NCI-H1436 (cell line): ENCODE measurements around the gene JCAD.

ENCODE experiments used
- DNase-seq: peaks from one replicate; lab custom pipeline; 2025; lab: John Stamatoyannopoulos, UW

JCAD gene

DNA sequence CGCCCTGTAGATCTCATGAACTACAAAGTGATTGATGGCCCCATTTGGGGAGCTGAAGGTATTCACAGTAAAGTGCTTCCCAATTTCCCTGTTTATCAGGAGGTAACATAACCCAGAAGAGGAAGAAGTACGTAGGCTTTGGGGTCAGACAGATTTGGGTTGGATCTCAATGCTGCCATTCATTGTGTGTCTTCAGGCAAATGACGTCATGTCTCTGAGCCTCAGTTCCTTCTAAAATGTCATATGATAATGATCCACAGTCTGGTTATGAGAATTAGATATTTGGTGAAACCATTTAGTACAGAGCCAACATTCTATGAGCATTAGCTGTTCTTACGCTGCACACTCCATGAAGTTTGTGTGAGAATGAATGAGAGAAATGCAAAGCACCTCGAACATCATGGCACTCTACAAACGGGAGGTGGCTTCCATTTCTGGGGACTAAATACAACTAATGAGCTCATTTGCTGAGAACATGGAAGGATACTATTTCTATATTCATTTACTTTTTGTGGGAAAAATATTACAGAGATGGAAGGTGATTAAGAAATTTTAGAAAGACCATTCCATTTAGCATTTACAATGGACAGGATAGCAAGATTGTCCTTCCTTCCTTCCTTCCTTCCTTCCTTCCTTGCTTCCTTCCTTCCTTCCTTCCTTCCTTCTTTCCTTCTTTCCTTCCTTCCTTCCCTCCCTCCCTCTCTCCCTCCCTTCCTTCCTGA is 13.8 kb upstream of the JCAD start:
- no peak for DNase-seq

DNA sequence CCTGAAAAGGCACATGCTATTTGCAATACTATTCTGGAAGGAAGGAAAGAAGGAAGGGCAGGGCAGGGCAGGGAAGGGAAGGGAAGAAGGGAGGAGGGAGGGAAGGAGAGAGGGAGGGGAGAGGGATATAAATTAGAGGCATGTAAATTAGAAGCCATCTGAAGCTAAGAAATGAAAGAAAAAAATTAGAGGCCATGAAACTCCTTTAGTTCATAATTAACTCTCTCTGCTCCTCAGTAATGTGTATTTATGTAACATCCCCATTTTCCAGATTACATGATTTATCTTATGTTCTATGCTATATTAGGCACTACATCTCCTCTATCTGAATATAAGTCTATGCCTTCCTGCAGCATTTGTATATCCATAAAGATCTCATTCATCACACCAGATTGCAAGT is 12.7 kb upstream of the JCAD start:
- no peak for DNase-seq

DNA sequence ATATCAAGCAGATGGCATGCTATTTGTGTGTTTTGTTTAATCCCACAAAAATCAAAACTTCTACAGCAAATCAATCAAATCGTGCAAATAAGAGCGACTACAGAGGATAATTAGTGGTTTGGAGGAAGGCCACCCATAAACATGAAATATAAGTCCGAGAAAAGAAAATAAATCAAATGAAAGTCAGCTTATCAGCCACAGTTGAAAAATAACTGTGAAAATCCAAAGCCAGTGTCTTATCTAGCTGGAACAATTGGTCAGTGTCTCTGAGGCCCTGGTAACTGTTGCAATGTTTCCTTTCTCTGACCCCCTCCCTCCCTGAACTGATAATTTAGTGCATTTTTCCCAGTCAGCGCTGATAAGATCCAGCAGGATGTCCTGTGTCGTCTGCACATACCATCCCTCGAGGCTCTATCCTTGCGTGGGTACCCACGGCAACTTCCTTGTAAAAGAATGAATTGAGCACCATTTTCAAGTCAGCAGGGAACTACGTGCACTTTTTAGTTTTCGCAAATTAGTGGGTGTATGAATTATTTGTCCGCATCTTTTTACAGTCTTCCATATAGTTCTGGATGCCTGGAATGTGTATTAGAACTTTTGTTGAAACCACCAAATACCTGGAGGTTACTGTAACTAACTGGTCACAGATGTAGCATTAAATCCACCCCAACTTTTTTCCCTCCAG is 10.8 kb upstream of the JCAD start:
- DNase-seq, result no peak

DNA sequence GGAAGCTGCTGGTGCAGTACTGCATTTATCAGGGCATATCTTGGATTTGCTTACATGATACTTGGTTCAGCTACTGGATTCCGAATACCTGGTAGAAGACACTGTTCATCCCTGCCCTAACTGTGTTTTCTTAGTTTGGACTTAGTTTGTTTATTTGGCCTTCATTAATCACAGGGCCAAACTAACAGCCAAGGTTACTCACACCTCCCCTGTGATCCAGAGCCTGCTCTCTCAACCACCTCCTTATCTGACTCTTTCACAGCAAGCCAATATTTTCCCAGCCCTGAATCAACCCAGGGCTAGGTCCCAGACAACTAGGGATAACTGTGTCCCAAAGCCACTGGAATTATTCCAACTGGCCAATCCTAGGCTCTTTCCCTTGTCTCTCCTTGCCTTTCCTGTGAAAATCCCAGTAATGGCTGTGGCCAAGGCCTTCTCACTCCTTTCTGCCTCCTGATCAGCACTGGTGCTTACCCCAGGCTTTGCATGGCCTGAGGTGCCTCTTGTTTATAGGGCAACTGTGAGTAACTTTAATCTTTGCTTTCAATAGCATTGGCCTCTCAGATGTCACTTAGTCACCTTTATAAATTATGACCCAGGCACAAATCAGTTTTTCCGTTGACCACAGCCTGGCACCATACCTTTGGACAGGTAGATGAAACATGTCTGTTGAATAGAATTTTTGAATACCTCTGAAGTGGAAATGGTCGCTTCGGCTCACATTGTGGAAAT is 9.3 kb upstream of the JCAD start:
- DNase-seq, result no peak

DNA sequence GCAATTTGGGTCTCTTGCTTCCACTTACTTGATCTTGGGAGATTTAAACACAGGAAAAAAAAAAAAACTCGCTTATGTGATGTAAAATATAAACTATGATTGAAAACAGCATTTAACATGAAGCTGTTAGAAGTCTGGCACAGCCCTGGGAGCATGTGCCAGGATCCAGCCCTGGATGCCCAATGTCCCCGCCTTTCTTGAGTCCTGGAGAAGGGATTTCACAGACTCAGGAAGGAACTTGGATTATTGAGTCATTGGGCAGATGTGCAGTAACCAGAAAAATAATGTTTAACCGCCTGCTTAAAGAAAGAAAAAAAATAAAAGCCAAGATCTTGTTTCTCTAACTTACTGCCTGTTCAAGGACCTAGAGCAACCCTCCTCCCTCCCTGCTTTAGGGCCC is 3.7 kb upstream of the JCAD start:
- no peak for DNase-seq

DNA sequence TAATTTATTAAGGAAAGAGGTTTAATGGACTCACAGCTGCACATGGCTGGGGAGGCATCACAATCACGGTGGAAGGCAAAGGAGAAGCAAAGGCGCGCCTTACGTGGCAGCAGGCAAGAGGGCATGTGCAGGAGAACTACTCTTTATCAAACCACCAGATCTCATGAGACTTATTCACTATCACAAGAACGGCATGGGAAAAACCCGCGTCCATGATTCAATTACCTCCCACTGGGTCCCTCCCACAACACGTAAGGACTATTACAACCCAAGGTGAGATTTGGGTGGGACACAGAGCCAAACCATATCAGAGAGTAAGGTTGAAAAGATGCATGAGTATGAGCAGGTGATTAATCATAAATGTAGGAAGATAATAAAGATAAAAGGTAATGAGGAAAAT is 3.2 kb upstream of the JCAD start:
- no peak for DNase-seq

DNA sequence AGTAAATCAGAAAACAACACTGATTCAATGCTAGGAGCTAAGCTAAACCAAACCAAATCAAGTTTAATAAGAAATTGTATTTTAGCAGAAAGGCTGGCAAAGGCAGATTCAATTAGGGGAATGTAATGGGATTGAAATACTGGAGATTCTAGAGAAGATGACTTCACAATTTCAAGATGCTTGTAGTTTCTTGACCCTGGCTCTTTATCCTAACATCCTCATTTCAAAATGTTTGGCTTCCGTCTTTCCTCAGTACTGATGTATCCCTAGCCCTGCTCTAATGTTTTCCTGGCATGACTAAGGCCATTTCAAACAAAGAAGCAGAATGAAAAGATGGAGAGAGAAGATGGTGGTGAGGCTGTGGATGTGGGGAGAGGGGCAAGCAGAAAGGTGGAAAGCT is 2.7 kb upstream of the JCAD start:
- DNase-seq, result no peak

DNA sequence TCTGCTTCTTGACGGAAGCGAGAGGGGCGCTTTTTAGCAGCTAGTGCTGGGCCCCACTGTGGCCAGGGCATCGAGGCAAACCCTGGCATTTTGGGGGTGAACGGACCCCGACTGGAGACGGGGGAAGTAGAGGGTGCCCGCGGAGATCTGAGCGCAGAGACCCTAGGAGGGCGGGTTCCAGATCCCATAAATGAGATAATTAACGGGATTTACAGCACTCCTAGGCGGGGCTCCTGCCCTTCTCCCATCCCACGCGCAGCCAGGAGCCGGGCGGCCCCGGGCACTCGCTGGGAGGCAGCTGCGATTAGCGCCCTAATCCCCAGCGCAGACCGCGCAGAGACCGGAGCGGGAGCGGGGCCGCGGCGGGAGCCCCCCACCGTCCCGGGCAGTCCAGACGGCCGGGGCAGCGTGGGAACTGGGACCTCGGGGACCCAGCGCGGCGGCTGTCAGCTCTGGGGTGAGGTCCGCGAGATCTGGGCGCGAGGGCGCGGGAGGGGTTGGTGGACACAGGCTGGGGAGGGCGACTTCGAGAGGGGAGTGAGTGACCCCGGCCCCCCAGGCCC is 735 bp downstream of the JCAD start:
- DNase-seq, result no peak

DNA sequence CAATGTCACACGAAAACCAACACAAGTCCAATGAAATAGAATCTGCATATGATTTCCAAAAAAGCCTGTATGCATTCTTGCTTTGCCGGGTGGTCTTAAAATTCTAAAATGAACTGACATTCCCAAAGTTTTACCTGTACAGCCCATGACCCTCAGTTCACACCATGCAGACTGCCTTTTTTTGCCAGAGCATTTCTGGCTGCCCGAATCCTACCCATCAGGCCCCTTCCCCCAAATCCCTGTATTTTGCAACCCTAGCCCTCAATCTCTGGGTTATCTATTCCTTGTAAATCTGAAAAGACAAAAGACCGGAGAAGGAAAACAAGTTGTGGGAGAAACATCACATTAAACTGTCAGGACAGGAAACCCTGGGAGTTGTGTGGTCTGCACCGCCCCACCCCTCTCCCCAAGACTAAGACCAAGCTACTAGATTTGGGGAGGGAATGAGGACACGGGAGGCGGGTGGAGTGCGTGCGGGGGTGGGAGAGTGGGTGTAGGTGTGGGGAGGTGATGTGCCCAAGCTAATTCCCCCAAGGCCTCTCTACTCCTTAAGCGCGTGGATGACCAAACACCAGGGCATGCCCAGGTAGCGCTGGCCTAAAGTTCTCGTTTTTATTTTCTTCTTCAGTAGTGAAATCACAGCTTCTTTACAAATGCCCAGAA is 1.4 kb downstream of the JCAD start:
- no peak for DNase-seq

DNA sequence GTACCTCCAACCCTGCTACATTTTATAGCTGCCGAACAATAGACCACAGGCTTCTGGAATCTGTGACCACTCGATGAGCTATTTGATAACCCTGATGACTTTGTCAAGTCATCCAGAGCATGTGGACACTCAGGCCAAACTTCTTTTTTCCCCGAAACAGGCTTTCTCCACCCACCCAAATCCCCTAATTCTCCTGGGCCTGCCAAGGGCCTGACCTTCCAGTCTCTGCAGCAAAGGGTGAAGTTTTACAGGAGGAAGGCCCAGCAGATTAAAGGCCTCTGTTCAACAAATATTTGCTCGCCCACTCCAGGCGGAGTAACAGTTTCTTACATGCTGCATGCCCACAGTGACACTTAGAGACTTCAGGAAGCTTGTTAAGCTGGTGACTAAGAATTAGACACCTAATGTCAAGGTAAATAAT is 2.0 kb downstream of the JCAD start:
- DNase-seq, result no peak

DNA sequence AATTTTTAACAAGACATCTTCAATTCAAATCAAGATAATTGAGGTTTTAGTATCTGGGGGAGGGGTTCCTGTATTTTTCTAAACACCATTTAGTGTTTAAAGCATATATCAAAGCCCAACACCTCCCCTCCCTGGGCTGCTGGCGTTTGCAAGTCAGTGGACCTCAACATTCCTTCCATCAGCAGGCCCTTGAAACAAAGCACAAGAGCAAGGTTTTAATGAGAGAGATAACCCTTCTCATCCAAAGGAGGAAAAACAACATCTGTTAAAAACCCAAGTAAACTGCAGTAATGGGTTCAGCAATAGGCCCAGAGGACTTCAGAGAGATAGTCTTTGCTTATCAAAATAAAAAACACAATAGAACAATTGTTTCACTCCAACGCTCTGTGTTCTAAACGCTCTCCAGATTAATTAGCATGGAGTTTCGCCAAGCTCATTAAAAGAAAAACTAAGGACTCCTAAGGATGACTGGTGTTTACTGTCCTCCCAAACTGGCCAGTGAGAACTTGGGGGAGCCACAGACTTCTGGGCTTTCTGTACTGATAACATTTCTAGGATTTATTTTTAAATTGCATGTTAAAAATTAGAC is 2.5 kb downstream of the JCAD start:
- DNase-seq, result no peak

DNA sequence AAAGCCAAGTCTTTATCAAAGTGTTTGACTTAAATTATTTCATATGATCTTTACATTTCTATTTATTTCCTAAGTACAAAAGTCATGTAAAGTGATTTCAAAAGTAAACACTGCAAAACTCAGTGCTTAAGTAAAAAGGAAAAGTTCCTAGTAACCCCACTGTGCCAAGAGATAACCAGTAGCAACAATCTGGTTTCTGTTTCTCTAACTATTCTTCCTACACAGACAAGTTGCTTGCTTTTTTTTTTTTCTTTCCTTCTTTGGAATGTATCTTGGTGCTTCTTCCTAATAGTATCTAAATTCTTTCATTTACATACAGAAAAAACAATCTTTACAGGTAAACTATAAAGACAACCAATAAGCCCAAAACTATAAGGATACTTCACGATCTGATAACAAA is 3.1 kb downstream of the JCAD start:
- no peak for DNase-seq

DNA sequence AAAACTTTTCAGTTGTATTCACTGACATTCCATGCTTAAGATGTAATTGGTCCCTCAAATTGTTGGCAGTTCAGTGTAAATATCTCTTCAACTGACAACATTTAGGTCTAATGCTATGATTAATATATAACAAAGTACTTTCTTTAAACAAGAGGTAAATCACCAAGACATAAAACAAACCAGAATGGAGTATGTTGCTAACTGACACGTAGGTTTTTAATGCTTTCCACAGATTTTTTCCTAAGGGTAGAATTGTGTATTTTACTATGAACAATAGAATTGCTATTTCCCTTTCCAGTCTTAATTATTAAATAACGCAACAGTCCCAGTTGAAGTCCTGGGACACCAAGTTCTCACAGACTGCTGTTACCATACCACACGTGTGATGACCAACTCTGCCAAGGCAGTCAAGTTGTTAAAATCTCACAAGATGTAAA is 4.1 kb downstream of the JCAD start:
- no peak for DNase-seq

DNA sequence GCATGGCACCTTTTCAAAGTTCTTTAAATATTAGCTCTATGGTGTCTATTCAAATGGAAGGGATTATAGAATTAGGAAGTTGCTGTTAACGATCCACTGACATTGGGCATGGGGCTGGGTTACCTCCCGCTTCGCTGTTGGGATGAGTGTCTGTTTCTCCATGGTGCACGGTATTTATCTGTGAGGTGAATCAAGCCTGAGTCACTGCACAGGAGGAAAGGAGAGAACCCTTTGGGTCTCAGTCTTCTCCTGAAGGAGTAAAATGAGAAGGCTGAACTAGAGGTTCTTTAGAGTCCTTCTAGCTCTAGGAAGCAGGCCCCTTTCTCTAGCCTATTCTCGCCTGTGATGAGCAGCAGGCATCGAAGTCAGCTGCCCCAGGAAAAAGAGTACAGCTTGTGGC is 7.3 kb downstream of the JCAD start:
- no peak for DNase-seq

DNA sequence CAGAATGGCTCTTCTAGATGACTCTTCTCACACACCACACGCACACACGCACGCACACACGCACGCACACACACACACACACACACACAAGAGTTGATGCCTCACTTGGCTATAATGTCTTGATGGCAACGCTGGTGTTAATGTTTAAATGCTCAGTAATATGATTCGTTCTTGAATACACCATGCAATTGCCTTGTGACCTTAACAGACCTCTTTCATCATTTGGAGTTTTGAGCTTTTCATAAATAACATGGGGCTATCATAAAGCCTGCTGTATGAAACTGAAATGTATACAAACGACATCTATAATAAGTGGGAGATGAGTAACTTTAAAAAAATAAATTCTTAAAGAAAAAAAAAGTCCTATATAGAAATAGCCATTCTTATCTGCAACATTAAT is 8.2 kb downstream of the JCAD start:
- DNase-seq, result no peak

DNA sequence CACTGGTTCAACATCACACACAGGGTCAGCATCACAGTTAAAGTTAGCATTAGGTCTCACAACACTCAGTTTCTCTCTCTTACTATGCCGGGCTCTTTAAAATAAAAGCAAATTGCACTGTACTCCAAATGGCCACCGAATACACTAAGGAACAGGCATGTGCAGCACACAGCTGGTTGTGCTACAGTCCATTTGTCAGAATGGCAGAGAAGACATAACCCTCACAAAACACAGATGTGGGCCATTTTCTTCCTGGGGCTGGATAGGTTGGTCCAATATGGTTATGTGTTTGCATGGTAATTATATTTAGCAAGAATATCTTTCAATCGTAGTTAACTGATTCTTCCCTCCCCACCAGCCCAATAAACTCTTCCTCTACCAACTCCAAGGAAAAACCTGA is 9.0 kb downstream of the JCAD start:
- no peak for DNase-seq

DNA sequence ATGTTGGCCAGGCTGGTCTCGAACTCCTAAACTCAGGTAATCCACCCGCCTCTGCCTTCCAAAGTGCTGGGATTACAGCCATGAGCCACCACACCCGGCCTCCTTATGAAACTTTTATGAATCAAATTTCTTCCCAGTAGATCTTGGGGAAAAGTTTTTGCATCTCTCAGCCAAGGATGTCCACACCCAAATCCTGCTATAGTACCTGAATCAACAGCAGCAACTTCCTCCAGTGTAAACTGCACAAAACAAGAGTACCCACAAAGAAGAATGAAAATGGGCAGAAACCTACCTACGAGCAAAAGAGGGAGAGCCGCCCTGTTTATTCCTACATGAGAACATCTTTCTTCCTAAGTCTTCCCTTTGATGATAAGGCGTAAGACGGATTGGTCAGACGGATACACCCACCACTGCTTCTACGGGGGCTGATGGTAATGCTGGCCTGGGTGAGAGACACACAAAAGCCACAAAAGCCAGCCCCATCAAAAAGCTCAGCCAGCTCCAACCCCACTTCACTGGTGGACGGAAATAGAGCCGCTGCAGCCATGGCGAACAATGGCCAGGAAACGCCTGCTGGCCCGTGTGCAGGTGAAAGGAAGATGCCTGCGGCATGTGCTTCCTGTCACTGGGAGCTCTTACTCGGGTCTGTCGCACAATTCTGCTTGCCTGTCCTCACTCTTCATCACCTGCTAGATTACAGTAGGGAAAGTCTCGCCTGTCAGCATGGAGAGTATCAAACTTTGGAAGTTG is 10.4 kb downstream of the JCAD start:
- no peak for DNase-seq

DNA sequence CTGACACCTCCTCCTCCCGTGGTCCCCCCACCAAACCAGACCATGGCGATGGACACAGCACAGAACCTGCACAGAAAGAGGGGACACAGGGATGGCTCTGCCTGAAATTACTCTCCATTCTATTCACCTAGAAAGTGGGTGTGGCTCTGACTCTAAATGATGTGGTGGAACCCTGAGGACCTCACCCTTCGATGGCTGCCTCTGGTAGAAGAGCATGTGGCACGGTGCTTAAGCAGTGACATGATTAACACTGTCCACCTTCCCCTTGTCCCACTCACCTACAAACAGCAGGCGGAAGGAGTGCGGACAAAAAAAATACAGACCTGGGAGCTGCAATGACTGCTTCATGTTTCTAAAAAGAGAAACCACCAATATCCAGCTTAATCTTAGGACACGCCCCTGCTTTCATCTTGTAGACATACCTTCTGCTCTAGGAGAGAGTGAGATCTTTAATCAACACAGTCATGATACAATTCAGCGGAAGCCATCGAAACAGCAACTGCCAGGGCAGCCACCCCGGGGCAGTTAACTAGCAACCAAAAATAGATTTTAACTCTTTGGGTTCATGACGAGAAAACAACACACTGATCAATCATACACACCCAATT is 11.4 kb downstream of the JCAD start:
- no peak for DNase-seq

DNA sequence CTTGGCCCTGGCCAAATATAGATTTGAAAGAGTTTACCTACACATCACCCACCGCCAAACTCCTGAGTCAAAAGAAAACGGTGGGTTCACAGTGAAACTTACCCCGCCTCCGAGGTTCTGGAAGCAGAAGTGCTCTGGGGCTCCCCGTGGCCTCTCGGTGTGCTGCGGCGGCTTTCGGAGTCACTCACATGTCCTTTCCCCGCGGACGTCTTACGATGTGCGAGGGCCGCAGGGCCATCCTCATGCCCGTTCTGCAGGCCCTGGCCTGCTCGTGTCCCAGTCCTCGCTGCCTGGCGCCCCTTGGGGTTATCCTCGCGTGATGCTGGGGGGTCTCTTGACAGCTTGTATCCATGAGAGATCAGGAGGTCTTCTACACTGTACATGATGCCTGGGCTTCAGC is 12.0 kb downstream of the JCAD start:
- no peak for DNase-seq

DNA sequence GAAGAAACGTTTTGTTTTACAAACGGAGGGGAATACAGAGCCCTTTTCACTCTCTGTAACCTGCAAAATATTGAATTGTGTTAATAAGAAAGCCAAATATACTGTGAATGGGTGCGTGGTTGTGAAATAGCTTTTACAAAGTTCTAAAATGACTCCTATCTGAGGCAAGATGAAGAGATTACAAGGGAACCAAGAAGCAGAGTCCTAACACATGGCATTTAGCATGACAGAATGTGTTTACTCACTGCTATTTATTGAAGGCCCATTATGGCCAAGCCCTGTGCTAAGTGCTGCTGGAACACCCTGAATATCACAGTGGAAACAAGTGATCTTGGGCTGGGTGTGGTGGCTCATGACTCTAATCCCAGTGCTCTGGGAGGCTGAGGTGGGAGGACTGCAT is 12.9 kb downstream of the JCAD start:
- no peak for DNase-seq

DNA sequence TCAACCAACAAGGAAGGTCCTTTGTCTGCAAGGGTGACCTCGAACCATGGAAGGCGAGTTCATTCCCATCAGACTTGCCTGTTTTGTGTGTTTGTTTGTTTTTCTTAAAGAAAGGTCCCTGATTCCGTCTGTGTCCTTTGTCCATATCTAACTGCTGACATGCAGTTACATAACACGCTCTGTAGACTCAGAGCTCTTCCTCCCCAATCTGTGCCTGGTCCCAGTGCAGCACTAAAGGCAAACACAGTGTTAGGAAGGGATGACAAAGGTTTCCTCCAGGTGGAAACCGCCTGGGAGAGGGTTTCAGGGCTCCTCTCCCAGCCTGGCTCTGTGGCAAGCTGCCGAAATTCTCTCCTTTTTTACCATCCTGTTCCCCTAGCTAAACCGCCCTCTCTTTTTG is 13.4 kb downstream of the JCAD start:
- no peak for DNase-seq
